Natural killer cell (primary cell): Measurements from ENCODE around the gene ABAT. TPM values are rescaled to one million over a fixed set of nuclear protein-coding genes. Genes with fewer than 3 reads are reported as not detected.

Experiments used
- ATAC-seq, 3 donors: fragments of 150-1000 bp in 2 of 3; fragments of 200-7000 bp in 1 of 3; cut with Tn5 transposase; 1 replicate in 1 of 3; 2 replicates in 2 of 3; pipeline ENCODE4 v1.10.0; 2021; ENCODE audit warnings: mild to moderate bottlenecking in 2 of 3, moderate library complexity in 2 of 3
- DNase-seq, 2 donors: peaks; one replicate each; pipeline versions ENCODE4 v3.0.0 to v3.0.0-alpha.2; 2013 to 2021; ENCODE audit warnings: mixed read lengths in 1 of 2
- H3K27ac ChIP-seq: one replicate; pipeline ENCODE4 v1.5.1; 2013; ENCODE audit warnings: mild to moderate bottlenecking, low read length
- H3K27me3 ChIP-seq: one replicate; pipeline ENCODE4 v1.6.1; 2013; ENCODE audit warnings: low read length; ENCODE audit not compliant: control insufficient read depth, insufficient read depth
- H3K36me3 ChIP-seq: one replicate; pipeline ENCODE4 v1.6.1; 2013; ENCODE audit warnings: low read length; ENCODE audit not compliant: control insufficient read depth, insufficient read depth
- H3K4me1 ChIP-seq: one replicate; pipeline ENCODE4 v1.6.1; 2013; ENCODE audit warnings: low read length; ENCODE audit not compliant: control insufficient read depth, insufficient read depth
- H3K4me3 ChIP-seq: one replicate; pipeline ENCODE4 v1.5.1; 2013; ENCODE audit warnings: low read length
- H3K9me3 ChIP-seq: one replicate; pipeline ENCODE4 v1.6.1; 2013; ENCODE audit warnings: low read length; ENCODE audit not compliant: control insufficient read depth, insufficient read depth
- H3K27ac Mint-ChIP-seq, 2 donors: one replicate each; pipeline ENCODE4 v1.8.0; 2022; ENCODE audit warnings: mild to moderate bottlenecking in 2 of 2, mixed read lengths in 2 of 2, moderate library complexity in 1 of 2
- H3K27me3 Mint-ChIP-seq, 2 donors: one replicate each; pipeline ENCODE4 v1.8.0; 2022; ENCODE audit warnings: low read depth in 2 of 2, mixed read lengths in 2 of 2
- H3K36me3 Mint-ChIP-seq: one replicate; pipeline ENCODE4 v1.8.0; 2022; ENCODE audit warnings: mixed read lengths
- H3K4me1 Mint-ChIP-seq, 2 donors: one replicate each; pipeline ENCODE4 v1.8.0; 2022; ENCODE audit warnings: mixed read lengths in 2 of 2
- H3K4me3 Mint-ChIP-seq: one replicate; pipeline ENCODE4 v1.8.0; 2022; ENCODE audit warnings: mild to moderate bottlenecking, moderate library complexity, mixed read lengths
- H3K9me3 Mint-ChIP-seq, 2 donors: one replicate each; pipeline ENCODE4 v1.8.0; 2022; ENCODE audit warnings: mixed read lengths in 2 of 2
- CTCF ChIP-seq: fragments of 200-600 bp; IDR thresholded peaks from one replicate; pipeline ENCODE4 v1.8.0; 2022; ENCODE audit warnings: antibody characterized with exemption
- WGBS: methylation state at CpG from one replicate; pipeline ENCODE4 v1.1.7; 2013; ENCODE audit warnings: missing lambda C conversion rate; ENCODE audit not compliant: insufficient coverage; 5-methylcytosine and 5-hydroxymethylcytosine counted together
- intact Hi-C: fragments of 100-400 bp; cut with micrococcal nuclease; formaldehyde crosslinking; loops from one replicate; pipeline ENCODE4 v1.14.2; 2022
- total RNA-seq, 4 donors: library from RNA; stranded (reverse); fragments of 120-200 nt in 1 of 4; gene quantifications; one replicate each; pipeline versions ENCODE4 v1.2.3 to v1.2.4, GENCODE V29; 2013 to 2022

The ABAT gene
- total RNA-seq, 3 donors from 2014 or later (not counting 1 experiment from before 2014, with no cell fraction given): 11.0 to 13.4 (median 11.3) TPM

- WGBS: 51% methylated on average over 13 of the region's 14 CpGs
- no peaks in the 10 kb centered on the region for H3K36me3 Mint-ChIP-seq
- H3K4me1 Mint-ChIP-seq: peaks cover 30 to 35% of the 10 kb centered on the region in 2 donors
- Histone ChIP-seq H3K9me3 (no peaks in the 10 kb centered on the region), H3K27ac (peak overlapping the region; percentile 66), H3K4me3 (peak overlapping the region; percentile 77), H3K4me1 (peaks cover 20% of the 10 kb centered on the region), H3K36me3 (peaks cover 2% of the 10 kb centered on the region), H3K27me3 (no peaks in the 10 kb centered on the region)
- no peaks in the 10 kb centered on the region for H3K27me3 Mint-ChIP-seq
- intact Hi-C loops: loop anchor here (1.0 to 10.0 kb wide), 5 partner anchors 73 to 232 kb away; partner anchors contain the start of genes ABAT, CARHSP1, LITAFD and USP7
- H3K9me3 Mint-ChIP-seq: no peaks in the 10 kb centered on the region
- no peak for TF ChIP-seq CTCF
- H3K4me3 Mint-ChIP-seq: peak overlapping the region; percentile 88
- DNase-seq (no peak), ATAC-seq (no peak)
- H3K27ac Mint-ChIP-seq: peak overlapping the region; percentile 88 to 96
These were observed 122.3 kb downstream of the ABAT start for GRCh38 chr16:8796469-8797363.

- WGBS: under 1% methylated on average over 61 of the region's 61 CpGs
These were observed 123.2 kb downstream of the ABAT start, which contains the start of the genes PMM2 and TMEM186 for GRCh38 chr16:8797364-8798173. PMM2 (plus strand) TSS chr16:8797839; CDS start chr16:8797883, 44 bp downstream. TMEM186 (minus strand) TSS chr16:8797639; CDS start chr16:8797614, 25 bp downstream.

GRCh38 chr16:8798174-8798527, 123.7 kb downstream of the ABAT start:
- no peak for TF ChIP-seq CTCF
- Histone ChIP-seq H3K27ac (peak overlapping the region; percentile 66), H3K9me3 (no peaks in the 10 kb centered on the region), H3K4me3 (peak overlapping the region; percentile 77), H3K36me3 (peaks cover 9% of the 10 kb centered on the region), H3K4me1 (peaks cover 20% of the 10 kb centered on the region), H3K27me3 (no peaks in the 10 kb centered on the region)
- 3% methylated on average over 6 of the region's 6 CpGs for WGBS
- DNase-seq (no peak), ATAC-seq (peak in 1 of 3 donors; percentile 6)
- H3K27ac Mint-ChIP-seq: peak overlapping the region; percentile 88 to 96
- no peaks in the 10 kb centered on the region for H3K9me3 Mint-ChIP-seq
- peaks cover 4% of the 10 kb centered on the region for H3K36me3 Mint-ChIP-seq
- no peaks in the 10 kb centered on the region for H3K27me3 Mint-ChIP-seq
- intact Hi-C loops: loop anchor here (5.0 to 10.0 kb wide), 3 partner anchors 84 to 233 kb away; partner anchors contain the start of genes LITAFD and USP7
- H3K4me3 Mint-ChIP-seq: peak overlapping the region; percentile 88
- peaks cover 34 to 38% of the 10 kb centered on the region in 2 donors for H3K4me1 Mint-ChIP-seq

More at GRCh38 chr16:8797364-8798173, 123.2 kb downstream of the ABAT start, which contains the start of the genes PMM2 and TMEM186:
- H3K36me3 ChIP-seq: peaks cover 5% of the 10 kb centered on the region
- peaks cover 20% of the 10 kb centered on the region for H3K4me1 ChIP-seq
- peak within 1 kb of the TSS; percentile 66 for H3K27ac ChIP-seq
- no peaks in the 10 kb centered on the region for H3K9me3 ChIP-seq
- DNase-seq: peak; percentile 89 to 98
- peak within 1 kb of the TSS; percentile 88 to 96 for H3K27ac Mint-ChIP-seq
- no peak for TF ChIP-seq CTCF
- no peaks in the 10 kb centered on the region for H3K27me3 Mint-ChIP-seq
- no peaks in the 10 kb centered on the region for H3K27me3 ChIP-seq
- peak within 1 kb of the TSS; percentile 77 for H3K4me3 ChIP-seq
- peak within 1 kb of the TSS; percentile 88 for H3K4me3 Mint-ChIP-seq
- ATAC-seq: peak; percentile 95 to 98 (median 97)
- H3K4me1 Mint-ChIP-seq: peaks cover 30 to 35% of the 10 kb centered on the region in 2 donors
- intact Hi-C loops: loop anchor here (1.0 to 10.0 kb wide), 5 partner anchors 72 to 233 kb away; partner anchors contain the start of genes ABAT, CARHSP1, LITAFD and USP7
- no peaks in the 10 kb centered on the region for H3K9me3 Mint-ChIP-seq
- H3K36me3 Mint-ChIP-seq: no peaks in the 10 kb centered on the region
